ENCODE results near the gene ZNF33B.
"Not testable (repeated sequence)": the region's sequence is repeated elsewhere in the genome, so short reads cannot be mapped to it uniquely, and the experiment has no call there.

ZNF33B gene

GRCh38 chr10:42638055-42638820, at the start of gene ZNF33B:
TSS of gene ZNF33B (minus strand) at chr10:42638570. CDS start at chr10:42636928, 1,642 bp downstream.
- peak; percentile 89 for DNase-seq (ENCODE audit: low spot score)

GRCh38 chr10:42684517-42684916, 46.1 kb upstream of the ZNF33B start:
- no peak for DNase-seq (ENCODE audit: low spot score)

- DNase-seq (ENCODE audit: low spot score), result no peak
These were observed 41.9 kb upstream of the ZNF33B start for GRCh38 chr10:42680267-42680666.

- DNase-seq (ENCODE audit: low spot score), result not testable (repeated sequence)
These were observed 27.0 kb upstream of the ZNF33B start for GRCh38 chr10:42665181-42665979.

GRCh38 chr10:42654419-42654818, 16.0 kb upstream of the ZNF33B start:
- DNase-seq (ENCODE audit: low spot score), result no peak

- no peak for DNase-seq (ENCODE audit: low spot score)
These were observed 14.5 kb upstream of the ZNF33B start for GRCh38 chr10:42652858-42653257.

GRCh38 chr10:42650374-42650773, 12.0 kb upstream of the ZNF33B start:
- DNase-seq (ENCODE audit: low spot score), result no peak

GRCh38 chr10:42648512-42648911, 10.1 kb upstream of the ZNF33B start:
- DNase-seq (ENCODE audit: low spot score), result no peak

- no peak for DNase-seq (ENCODE audit: low spot score)
These were observed 8.6 kb upstream of the ZNF33B start for GRCh38 chr10:42646687-42647640.

GRCh38 chr10:42646214-42646613, 7.8 kb upstream of the ZNF33B start:
- no peak for DNase-seq (ENCODE audit: low spot score)

- no peak for DNase-seq (ENCODE audit: low spot score)
These were observed 7.1 kb upstream of the ZNF33B start for GRCh38 chr10:42645516-42645915.

- no peak for DNase-seq (ENCODE audit: low spot score)
These were observed 6.7 kb upstream of the ZNF33B start for GRCh38 chr10:42645103-42645502.

GRCh38 chr10:42640610-42641229, 2.4 kb upstream of the ZNF33B start:
- no peak for DNase-seq (ENCODE audit: low spot score)

GRCh38 chr10:42638821-42639270, 476 bp upstream of the ZNF33B start:
- no peak for DNase-seq (ENCODE audit: low spot score)

GRCh38 chr10:42637648-42638054, 719 bp downstream of the ZNF33B start:
- no peak for DNase-seq (ENCODE audit: low spot score)

- DNase-seq (ENCODE audit: low spot score), result no peak
These were observed 1.2 kb downstream of the ZNF33B start for GRCh38 chr10:42637142-42637541.

- DNase-seq (ENCODE audit: low spot score), result no peak
These were observed 3.3 kb downstream of the ZNF33B start for GRCh38 chr10:42635098-42635497.

GRCh38 chr10:42632564-42632963, 5.8 kb downstream of the ZNF33B start:
- no peak for DNase-seq (ENCODE audit: low spot score)

GRCh38 chr10:42630537-42631134, 7.7 kb downstream of the ZNF33B start:
- no peak for DNase-seq (ENCODE audit: low spot score)

GRCh38 chr10:42623929-42624328, 14.4 kb downstream of the ZNF33B start:
- no peak for DNase-seq (ENCODE audit: low spot score)

GRCh38 chr10:42618424-42618823, 19.9 kb downstream of the ZNF33B start:
- DNase-seq (ENCODE audit: low spot score), result no peak

Measured in putamen (tissue), 1 donor.